HepG2 (cell line): ENCODE results near the gene BAG3. TPM values are rescaled to one million over a fixed set of nuclear protein-coding genes. Genes with fewer than 3 reads are reported as not detected.
A peak's percentile ranks its signal among the peaks of the same experiment; 100 is the strongest.

ENCODE experiments used
- ARNTL ChIP-seq: sonication (generic); formaldehyde crosslinking; IDR thresholded peaks from 2 replicates; pipeline ENCODE4 v1.4.0; 2020; ENCODE audit warnings: mild to moderate bottlenecking, missing genetic modification reagents
- FOXO1 ChIP-seq: sonication (generic); formaldehyde crosslinking; IDR thresholded peaks from 2 replicates; pipeline ENCODE4 v1.4.0; 2020; ENCODE audit warnings: missing genetic modification reagents
- KMT2A ChIP-seq: sonication (generic); formaldehyde crosslinking; IDR thresholded peaks from 2 replicates; pipeline ENCODE4 v1.4.0; 2020; ENCODE audit warnings: missing genetic modification reagents
- LCORL ChIP-seq, 2 experiments: fragments of 450-650 bp in 1 of 2; sonication (generic) in 1 of 2; formaldehyde crosslinking in 1 of 2; IDR thresholded peaks; 2 replicates each; pipeline versions ENCODE4 v1.5.0 to v1.6.1; 2017 to 2020; ENCODE audit warnings: antibody characterized with exemption in 1 of 2, missing genetic modification reagents in 1 of 2
- NR1H2 ChIP-seq: sonication (generic); formaldehyde crosslinking; IDR thresholded peaks from 2 replicates; pipeline ENCODE4 v1.8.1; 2022; ENCODE audit warnings: low read depth, missing genetic modification reagents, borderline replicate concordance
- NR2F6 ChIP-seq, 2 experiments: IDR thresholded peaks; 2 replicates each; pipeline ENCODE4 v1.6.1; 2016; ENCODE audit warnings: antibody characterized with exemption in 1 of 2, mild to moderate bottlenecking in 1 of 2
- POGZ ChIP-seq: sonication (generic); formaldehyde crosslinking; IDR thresholded peaks from 2 replicates; pipeline ENCODE4 v1.4.0; 2020; ENCODE audit warnings: mild to moderate bottlenecking, missing genetic modification reagents
- POLR2A ChIP-seq, 2 experiments: IDR thresholded peaks; 2 replicates each; pipeline ENCODE4 v1.6.1; 2011; ENCODE audit warnings: low read depth in 2 of 2, low read length in 2 of 2, mild to moderate bottlenecking in 1 of 2, moderate library complexity in 1 of 2; ENCODE audit not compliant: insufficient read depth in 1 of 2
- RAD21 ChIP-seq: fragments of 450-650 bp; formaldehyde crosslinking; IDR thresholded peaks from 2 replicates; pipeline ENCODE4 v1.5.0; 2020; ENCODE audit warnings: mild to moderate bottlenecking
- SAP130 ChIP-seq: IDR thresholded peaks from 2 replicates; pipeline ENCODE4 v1.6.1; 2016; ENCODE audit warnings: low read depth
- SMARCC2 ChIP-seq: fragments of 450-650 bp; IDR thresholded peaks from 2 replicates; pipeline ENCODE4 v1.6.1; 2017; ENCODE audit warnings: antibody characterized with exemption, mild to moderate bottlenecking
- SOX13 ChIP-seq, 3 experiments: fragments of 450-650 bp in 1 of 3; sonication (generic) in 1 of 3; formaldehyde crosslinking in 1 of 3; IDR thresholded peaks in 2 of 3; conservative IDR thresholded peaks in 1 of 3; 2 replicates each; pipeline versions ENCODE4 v1.5.0 to v1.6.1; 2016 to 2020; ENCODE audit warnings: antibody characterized with exemption in 1 of 3, mild to moderate bottlenecking in 1 of 3, missing compliant biosample characterization in 1 of 3, missing genetic modification reagents in 1 of 3, moderate library complexity in 1 of 3
- SP4 ChIP-seq: sonication (generic); formaldehyde crosslinking; IDR thresholded peaks from 2 replicates; pipeline ENCODE4 v1.8.1; 2023; ENCODE audit warnings: mild to moderate bottlenecking, missing genetic modification reagents
- SSRP1 ChIP-seq: IDR thresholded peaks from 2 replicates; pipeline ENCODE4 v1.6.1; 2016; ENCODE audit warnings: control low read depth
- YEATS2 ChIP-seq: sonication (generic); formaldehyde crosslinking; IDR thresholded peaks from 2 replicates; pipeline ENCODE4 v1.4.0; 2020; ENCODE audit warnings: missing genetic modification reagents, borderline replicate concordance
- ZFX ChIP-seq: sonication (generic); formaldehyde crosslinking; IDR thresholded peaks from 2 replicates; pipeline ENCODE4 v1.4.0; 2020; ENCODE audit warnings: mild to moderate bottlenecking, low read depth, missing genetic modification reagents, moderate library complexity
- ZNF331 ChIP-seq: sonication (generic); formaldehyde crosslinking; IDR thresholded peaks from 2 replicates; pipeline ENCODE4 v1.4.0; 2020; ENCODE audit warnings: missing genetic modification reagents
- ZNF687 ChIP-seq: sonication (generic); formaldehyde crosslinking; IDR thresholded peaks from 2 replicates; pipeline ENCODE4 v1.5.1; 2020; ENCODE audit warnings: mild to moderate bottlenecking, missing genetic modification reagents, moderate library complexity
- polyA plus RNA-seq, 8 experiments: library from polyadenylated mRNA; depleted of rRNA in 3 of 8; stranded (reverse) in 7 of 8; unstranded in 1 of 8; fragments of >200 nt; fragmentation: Illumina TruSeq in 4 of 8; extraction: Trizol in 4 of 8; gene quantifications; 2 replicates each; pipeline versions ENCODE4 v1.2.1 to v1.2.3, GENCODE V29; 2011 to 2016; ENCODE audit warnings: low read depth in 4 of 8, missing spikeins in 1 of 8, mixed read lengths in 1 of 8; ENCODE audit not compliant: insufficient read depth in 1 of 8
- total RNA-seq, 5 experiments: library from RNA; depleted of rRNA; stranded (reverse); fragments of >200 nt; fragmentation: Illumina TruSeq; extraction: Trizol; gene quantifications; 2 replicates each; pipeline ENCODE4 v1.2.3, GENCODE V29; 2016; ENCODE audit warnings: low read depth in 1 of 5
- TF ChIP-seq, protein P1 (sequence below): sonication (generic); formaldehyde crosslinking; IDR thresholded peaks from 2 replicates; pipeline ENCODE4 v1.8.0; 2022; ENCODE audit warnings: mild to moderate bottlenecking, missing genetic modification reagents, borderline replicate concordance
- TF ChIP-seq, protein P2 (sequence below): sonication (generic); formaldehyde crosslinking; IDR thresholded peaks from 2 replicates; pipeline ENCODE4 v1.8.0; 2022; ENCODE audit warnings: missing genetic modification reagents, mild to moderate bottlenecking, moderate library complexity, borderline replicate concordance

BAG3 gene
- total and polyA plus RNA-seq, 2 of the 13 experiments (the other 11 are each of a cell fraction or from before 2014, with no cell fraction given), result 2.9 to 6.7 TPM

DNA sequence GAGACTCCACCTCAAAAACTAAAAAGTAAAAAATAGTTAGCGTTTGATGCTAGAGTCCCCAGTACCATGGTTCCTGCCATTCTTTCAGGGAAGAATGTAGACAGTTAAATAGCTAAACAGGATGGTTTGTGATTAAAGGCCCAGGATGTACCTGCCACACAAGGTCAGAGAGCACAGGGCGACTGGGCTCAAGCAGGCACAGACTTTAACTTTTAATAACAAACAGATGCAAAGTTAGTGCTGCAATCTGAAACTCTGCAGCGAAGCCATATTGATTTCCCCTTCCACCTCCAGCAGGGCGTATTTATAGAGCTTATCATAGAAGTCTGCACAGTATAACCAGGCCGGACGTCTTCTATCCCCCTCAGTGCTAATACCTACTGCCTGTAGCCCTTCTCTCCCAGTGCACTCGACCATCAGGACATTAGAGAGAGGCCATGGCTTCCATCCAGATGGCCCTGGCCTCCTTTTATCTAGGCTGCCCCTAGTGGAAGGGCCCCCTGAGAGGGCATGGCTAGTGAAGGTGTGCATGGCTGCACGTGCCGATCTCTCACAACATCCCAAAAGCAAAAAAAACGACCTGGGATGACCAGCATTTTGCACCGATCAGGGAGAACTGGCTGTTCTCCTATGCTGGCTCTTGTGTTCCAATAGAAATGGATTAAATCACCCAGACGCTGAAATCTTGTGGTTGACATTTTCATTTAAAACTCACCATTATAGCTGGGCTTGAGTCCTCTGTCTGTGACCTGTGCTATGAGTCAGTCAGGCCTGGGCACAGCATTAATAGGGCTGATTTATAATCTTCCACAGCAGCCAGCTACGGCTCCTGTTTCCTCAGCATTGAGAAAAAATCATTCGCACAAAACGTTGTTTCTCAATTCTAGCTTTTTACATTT is 7.6 kb upstream of the BAG3 start (continued):
- TF ChIP-seq ZNF687 (CRISPR knock-in tag) (peak; percentile 27; the same call in 1 of the 2 replicates), NR2F6 (IDR thresholded peaks at IDR 0.05) (no peak; the same call in 1 of the 2 replicates), NR2F6 (CRISPR knock-in tag; IDR thresholded peaks at IDR 0.05) (peak; percentile 16; the same call in 1 of the 2 replicates), LCORL (IDR thresholded peaks at IDR 0.05) (no peak), LCORL (CRISPR knock-in tag; IDR thresholded peaks at IDR 0.05) (peak; percentile 26; the same call in 1 of the 2 replicates), SAP130 (CRISPR knock-in tag) (peak; percentile 38), RAD21 (0 out of 2 replicates have a peak, but pooled peaks have one; percentile 29), SP4 (CRISPR knock-in tag) (peak; percentile 38; the same call in 1 of the 2 replicates), YEATS2 (CRISPR knock-in tag) (no peak), SOX13 (IDR thresholded peaks at IDR 0.05) (no peak), SOX13 (CRISPR knock-in tag; conservative IDR thresholded peaks at IDR 0.05 in 1 of 2, IDR thresholded peaks at IDR 0.05 in 1 of 2) (peak in 1 of 2 experiments; percentile 24; a peak in 1 of 4 replicates), SSRP1 (CRISPR knock-in tag) (no peak), POLR2A (IDR thresholded peaks at IDR 0.05; ENCODE audit: insufficient read depth in 1 of 2, low read depth in 2 of 2, low read length in 2 of 2) (peak; percentile 32; a peak in 1 of 4 replicates), ZFX (peak; percentile 62), NR1H2 (CRISPR knock-in tag) (no peak), ZNF331 (CRISPR knock-in tag) (peak; percentile 35; the same call in 1 of the 2 replicates), FOXO1 (CRISPR knock-in tag) (0 out of 2 replicates have a peak, but pooled peaks have one; percentile 17), ARNTL (CRISPR knock-in tag) (peak; percentile 77), SMARCC2 (no peak), KMT2A (CRISPR knock-in tag) (0 out of 2 replicates have a peak, but pooled peaks have one; percentile 16), POGZ (CRISPR knock-in tag) (peak; percentile 54; the same call in 1 of the 2 replicates)
- TF ChIP-seq, protein P1, sequence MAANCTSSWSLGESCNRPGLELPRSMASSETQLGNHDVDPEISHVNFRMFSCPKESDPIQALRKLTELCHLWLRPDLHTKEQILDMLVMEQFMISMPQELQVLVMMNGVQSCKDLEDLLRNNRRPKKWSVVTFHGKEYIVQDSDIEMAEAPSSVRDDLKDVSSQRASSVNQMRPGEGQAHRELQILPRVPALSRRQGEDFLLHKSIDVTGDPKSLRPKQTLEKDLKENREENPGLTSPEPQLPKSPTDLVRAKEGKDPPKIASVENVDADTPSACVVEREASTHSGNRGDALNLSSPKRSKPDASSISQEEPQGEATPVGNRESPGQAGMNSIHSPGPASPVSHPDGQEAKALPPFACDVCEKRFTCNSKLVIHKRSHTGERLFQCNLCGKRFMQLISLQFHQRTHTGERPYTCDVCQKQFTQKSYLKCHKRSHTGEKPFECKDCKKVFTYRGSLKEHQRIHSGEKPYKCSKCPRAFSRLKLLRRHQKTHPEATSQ (CRISPR knock-in tag), result no peak
- TF ChIP-seq, protein P2, sequence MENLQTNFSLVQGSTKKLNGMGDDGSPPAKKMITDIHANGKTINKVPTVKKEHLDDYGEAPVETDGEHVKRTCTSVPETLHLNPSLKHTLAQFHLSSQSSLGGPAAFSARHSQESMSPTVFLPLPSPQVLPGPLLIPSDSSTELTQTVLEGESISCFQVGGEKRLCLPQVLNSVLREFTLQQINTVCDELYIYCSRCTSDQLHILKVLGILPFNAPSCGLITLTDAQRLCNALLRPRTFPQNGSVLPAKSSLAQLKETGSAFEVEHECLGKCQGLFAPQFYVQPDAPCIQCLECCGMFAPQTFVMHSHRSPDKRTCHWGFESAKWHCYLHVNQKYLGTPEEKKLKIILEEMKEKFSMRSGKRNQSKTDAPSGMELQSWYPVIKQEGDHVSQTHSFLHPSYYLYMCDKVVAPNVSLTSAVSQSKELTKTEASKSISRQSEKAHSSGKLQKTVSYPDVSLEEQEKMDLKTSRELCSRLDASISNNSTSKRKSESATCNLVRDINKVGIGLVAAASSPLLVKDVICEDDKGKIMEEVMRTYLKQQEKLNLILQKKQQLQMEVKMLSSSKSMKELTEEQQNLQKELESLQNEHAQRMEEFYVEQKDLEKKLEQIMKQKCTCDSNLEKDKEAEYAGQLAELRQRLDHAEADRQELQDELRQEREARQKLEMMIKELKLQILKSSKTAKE (CRISPR knock-in tag), result no peak
